HepG2 (cell line): ENCODE measurements around the gene ITPR1. TPM values are rescaled to one million over a fixed set of nuclear protein-coding genes. Genes with fewer than 3 reads are reported as not detected.

ENCODE experiments used
- CEBPG ChIP-seq: IDR thresholded peaks from 2 replicates; pipeline ENCODE4 v1.6.1; 2016
- E2F5 ChIP-seq: sonication (generic); formaldehyde crosslinking; conservative IDR thresholded peaks from 2 replicates; pipeline ENCODE4 v1.4.0; 2020; ENCODE audit warnings: missing genetic modification reagents
- MED1 ChIP-seq: sonication (generic); formaldehyde crosslinking; IDR thresholded peaks from 2 replicates; pipeline ENCODE4 v1.4.0; 2020; ENCODE audit warnings: missing genetic modification reagents
- NCOA2 ChIP-seq: sonication (generic); formaldehyde crosslinking; IDR thresholded peaks from 2 replicates; pipeline ENCODE4 v1.8.0; 2022; ENCODE audit warnings: inconsistent platforms
- PREB ChIP-seq: sonication (generic); formaldehyde crosslinking; IDR thresholded peaks from 2 replicates; pipeline ENCODE4 v1.4.0; 2020; ENCODE audit warnings: missing genetic modification reagents
- SATB2 ChIP-seq: sonication (generic); formaldehyde crosslinking; IDR thresholded peaks from 2 replicates; pipeline ENCODE4 v1.5.0; 2020; ENCODE audit warnings: missing genetic modification reagents
- ZC3H4 ChIP-seq: sonication (generic); formaldehyde crosslinking; IDR thresholded peaks from 2 replicates; pipeline ENCODE4 v1.4.0; 2020; ENCODE audit warnings: missing genetic modification reagents, borderline replicate concordance
- ZMYM4 ChIP-seq: sonication (generic); formaldehyde crosslinking; IDR thresholded peaks from 2 replicates; pipeline ENCODE4 v1.8.1; 2023; ENCODE audit warnings: mild to moderate bottlenecking, missing genetic modification reagents
- ZNF496 ChIP-seq: sonication (generic); formaldehyde crosslinking; IDR thresholded peaks from 2 replicates; pipeline ENCODE4 v1.8.1; 2023; ENCODE audit warnings: mild to moderate bottlenecking, moderate library complexity, missing genetic modification reagents; ENCODE audit not compliant: insufficient replicate concordance
- ZNF800 ChIP-seq: sonication (generic); formaldehyde crosslinking; IDR thresholded peaks from 2 replicates; pipeline ENCODE4 v1.4.0; 2020; ENCODE audit warnings: missing genetic modification reagents
- ZNF841 ChIP-seq: sonication (generic); formaldehyde crosslinking; IDR thresholded peaks from 2 replicates; pipeline ENCODE4 v1.8.1; 2023; ENCODE audit warnings: missing genetic modification reagents, borderline replicate concordance
- ZSCAN5A ChIP-seq: sonication (generic); formaldehyde crosslinking; IDR thresholded peaks from 2 replicates; pipeline ENCODE4 v1.8.0; 2022; ENCODE audit warnings: mild to moderate bottlenecking, missing genetic modification reagents, borderline replicate concordance
- polyA plus RNA-seq, 8 experiments: library from polyadenylated mRNA; depleted of rRNA in 3 of 8; stranded (reverse) in 7 of 8; unstranded in 1 of 8; fragments of >200 nt; fragmentation: Illumina TruSeq in 4 of 8; extraction: Trizol in 4 of 8; gene quantifications; 2 replicates each; pipeline versions ENCODE4 v1.2.1 to v1.2.3, GENCODE V29; 2011 to 2016; ENCODE audit warnings: low read depth in 4 of 8, missing spikeins in 1 of 8, mixed read lengths in 1 of 8; ENCODE audit not compliant: insufficient read depth in 1 of 8
- total RNA-seq, 5 experiments: library from RNA; depleted of rRNA; stranded (reverse); fragments of >200 nt; fragmentation: Illumina TruSeq; extraction: Trizol; gene quantifications; 2 replicates each; pipeline ENCODE4 v1.2.3, GENCODE V29; 2016; ENCODE audit warnings: low read depth in 1 of 5

ITPR1 gene
- total and polyA plus RNA-seq, 2 of the 13 experiments (the other 11 are each of a cell fraction or from before 2014, with no cell fraction given): 10.0 to 11.4 TPM

GRCh38 chr3:4751502-4752101, 258.5 kb downstream of the ITPR1 start (continued):
- no peak for TF ChIP-seq ZSCAN5A (CRISPR knock-in tag)
- TF ChIP-seq E2F5 (CRISPR knock-in tag): no peak
- TF ChIP-seq CEBPG (CRISPR knock-in tag): peak; percentile 68
- TF ChIP-seq ZNF800 (CRISPR knock-in tag): 0 out of 2 replicates have a peak, but pooled peaks have one; percentile 10
- TF ChIP-seq ZNF841: no peak
- TF ChIP-seq ZC3H4 (CRISPR knock-in tag): no peak
- no peak for TF ChIP-seq ZNF496
- TF ChIP-seq NCOA2 (CRISPR knock-in tag): no peak
- no peak for TF ChIP-seq ZMYM4 (CRISPR knock-in tag)
- TF ChIP-seq SATB2 (CRISPR knock-in tag): no peak
- peak; percentile 22; the same call in 1 of the 2 replicates for TF ChIP-seq MED1 (CRISPR knock-in tag)
- TF ChIP-seq PREB: no peak
